Uterus (tissue), 4 donors: ENCODE results near the gene FGF14. TPM values are rescaled to one million over a fixed set of nuclear protein-coding genes. Genes with fewer than 3 reads are reported as not detected.

Experiments
- DNase-seq, 2 donors: peaks; one replicate each; pipeline ENCODE4 v3.0.0-alpha.2; 2019 to 2020
- H3K27ac ChIP-seq, 2 donors: fragments of 200-600 bp; sonication (generic); 1 replicate in 1 of 2; 2 replicates in 1 of 2; pipeline ENCODE4 v1.5.1; 2016 to 2018
- H3K27me3 ChIP-seq, 2 donors: fragments of 200-600 bp; sonication (generic); one replicate each; pipeline ENCODE4 v1.5.1; 2018 to 2019; ENCODE audit warnings: control low read depth in 1 of 2
- H3K36me3 ChIP-seq, 2 donors: fragments of 200-600 bp; sonication (generic); one replicate each; pipeline ENCODE4 v1.5.1; 2019; ENCODE audit warnings: control low read depth in 1 of 2
- H3K4me1 ChIP-seq, 2 donors: fragments of 200-600 bp; sonication (generic); one replicate each; pipeline ENCODE4 v1.5.1; 2018 to 2019; ENCODE audit warnings: control low read depth in 1 of 2
- H3K4me3 ChIP-seq, 2 donors: fragments of 200-600 bp; sonication (generic); 1 replicate in 1 of 2; 2 replicates in 1 of 2; pipeline ENCODE4 v1.5.1; 2018 to 2019; ENCODE audit warnings: mild to moderate bottlenecking in 1 of 2
- H3K9me3 ChIP-seq, 2 donors: fragments of 200-600 bp; sonication (generic); one replicate each; pipeline ENCODE4 v1.5.1; 2019; ENCODE audit warnings: control low read depth in 1 of 2
- CTCF ChIP-seq, 4 experiments: fragments of 200-600 bp in 2 of 4; fragments of 450-650 bp in 2 of 4; sonication (generic) in 2 of 4; IDR thresholded peaks; one replicate each; pipeline ENCODE4 v1.5.1; 2016 to 2019; ENCODE audit warnings: antibody characterized with exemption in 4 of 4, mild to moderate bottlenecking in 2 of 4, moderate library complexity in 1 of 4
- POLR2A ChIP-seq, 2 donors: fragments of 450-650 bp; IDR thresholded peaks; one replicate each; pipeline ENCODE4 v1.6.1; 2016; ENCODE audit warnings: antibody characterized with exemption in 2 of 2, mild to moderate bottlenecking in 1 of 2, moderate library complexity in 1 of 2
- intact Hi-C: fragments of 100-400 bp; cut with DNase I; formaldehyde crosslinking; loops from one replicate; pipeline ENCODE4 v1.15.1; 2023; ENCODE audit warnings: low total_unique reads
- total RNA-seq, 4 donors: library from RNA; depleted of rRNA in 3 of 4; stranded (reverse); fragments of >200 nt in 3 of 4; gene quantifications; one replicate each; pipeline versions ENCODE4 v1.1.0 to v1.2.4, GENCODE V29; 2014 to 2023
- donor health status: DM: yes; HTN: yes; CAD: no.

FGF14 gene
- total RNA-seq, 4 donors from 2014 or later = under 0.01 to 0.98 (median 0.62) TPM; not detected in 1

- no peak for DNase-seq
- H3K4me1 ChIP-seq = no peaks in the 10 kb centered on the region
- H3K27me3 ChIP-seq = no peaks in the 10 kb centered on the region
- no peak overlapping the region for H3K4me3 ChIP-seq
- no peaks in the 10 kb centered on the region for H3K9me3 ChIP-seq
- H3K36me3 ChIP-seq = no peaks in the 10 kb centered on the region
- no peak overlapping the region for H3K27ac ChIP-seq
- intact Hi-C loops = no loop called here
- TF ChIP-seq POLR2A (IDR thresholded peaks at IDR 0.05) (no peak), CTCF (IDR thresholded peaks at IDR 0.05) (no peak)
These were observed 649.4 kb downstream of the FGF14 start for GRCh38 chr13:101752432-101752831.

- Histone ChIP-seq H3K36me3 (no peaks in the 10 kb centered on the region), H3K9me3 (no peaks in the 10 kb centered on the region), H3K4me3 (no peak overlapping the region), H3K27me3 (no peaks in the 10 kb centered on the region), H3K27ac (no peak overlapping the region), H3K4me1 (no peaks in the 10 kb centered on the region)
- TF ChIP-seq CTCF (IDR thresholded peaks at IDR 0.05) = no peak
- no peak for TF ChIP-seq POLR2A (IDR thresholded peaks at IDR 0.05)
- DNase-seq = no peak
- intact Hi-C loops = no loop called here
These were observed 650.4 kb downstream of the FGF14 start for GRCh38 chr13:101751488-101751887.

GRCh38 chr13:101749584-101749983, 652.3 kb downstream of the FGF14 start:
- no peak overlapping the region for H3K4me3 ChIP-seq
- TF ChIP-seq POLR2A (IDR thresholded peaks at IDR 0.05) = no peak
- TF ChIP-seq CTCF (IDR thresholded peaks at IDR 0.05) = no peak
- no peaks in the 10 kb centered on the region for H3K9me3 ChIP-seq
- no peaks in the 10 kb centered on the region for H3K27me3 ChIP-seq
- no peaks in the 10 kb centered on the region for H3K36me3 ChIP-seq
- intact Hi-C loops = no loop called here
- H3K27ac ChIP-seq = no peak overlapping the region
- no peaks in the 10 kb centered on the region for H3K4me1 ChIP-seq
- DNase-seq = no peak

GRCh38 chr13:101747039-101747438, 654.8 kb downstream of the FGF14 start:
- H3K27me3 ChIP-seq = no peaks in the 10 kb centered on the region
- no peaks in the 10 kb centered on the region for H3K4me1 ChIP-seq
- no peak overlapping the region for H3K27ac ChIP-seq
- H3K36me3 ChIP-seq = no peaks in the 10 kb centered on the region
- no peaks in the 10 kb centered on the region for H3K9me3 ChIP-seq
- intact Hi-C loops = no loop called here
- no peak for DNase-seq
- no peak overlapping the region for H3K4me3 ChIP-seq
- no peak for TF ChIP-seq POLR2A (IDR thresholded peaks at IDR 0.05)
- TF ChIP-seq CTCF (IDR thresholded peaks at IDR 0.05) = no peak

GRCh38 chr13:101746513-101746912, 655.3 kb downstream of the FGF14 start:
- H3K27me3 ChIP-seq = no peaks in the 10 kb centered on the region
- H3K9me3 ChIP-seq = no peaks in the 10 kb centered on the region
- TF ChIP-seq CTCF (IDR thresholded peaks at IDR 0.05) (no peak), POLR2A (IDR thresholded peaks at IDR 0.05) (no peak)
- H3K27ac ChIP-seq = no peak overlapping the region
- no peaks in the 10 kb centered on the region for H3K36me3 ChIP-seq
- no peak overlapping the region for H3K4me3 ChIP-seq
- no peaks in the 10 kb centered on the region for H3K4me1 ChIP-seq
- no peak for DNase-seq
- intact Hi-C loops = no loop called here
